ENCODE data around the gene ODAD2.

DNA sequence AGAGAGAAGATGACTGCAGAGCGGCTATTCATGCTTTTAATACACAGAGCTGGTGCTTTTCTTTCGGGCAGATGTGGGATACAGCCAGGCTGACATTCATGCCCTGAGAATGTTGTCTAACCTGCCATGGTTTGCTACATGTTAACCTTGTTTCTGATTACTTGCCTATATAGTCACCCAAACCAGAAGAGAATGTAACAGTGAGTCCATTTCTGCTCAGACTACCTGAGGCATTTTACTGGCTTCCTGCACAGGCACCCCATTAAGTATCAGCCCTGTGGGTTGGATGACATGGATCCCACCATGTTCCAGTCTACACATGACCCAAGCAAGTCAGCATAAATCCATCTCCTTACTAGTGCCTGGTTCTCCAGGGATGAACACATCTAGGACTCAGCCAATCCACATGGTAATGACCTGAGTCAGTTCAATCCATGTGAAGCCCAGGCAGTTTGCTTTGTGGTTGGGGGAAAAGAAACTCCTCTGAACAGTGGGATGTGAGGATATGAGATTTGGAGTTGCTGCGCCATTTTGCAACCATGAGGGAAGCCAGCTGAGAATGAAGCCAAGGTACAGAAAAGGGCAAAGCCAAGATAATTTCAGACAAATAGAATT lies 197.6 kb downstream of the ODAD2 start:
- TF ChIP-seq CTCF (IDR thresholded peaks at IDR 0.05) (no peak), POLR2A (IDR thresholded peaks at IDR 0.05) (no peak)
